GM21381 (cell line): ENCODE results near the gene CDK8.

ENCODE experiments used
- ATAC-seq: cut with Tn5 transposase; IDR thresholded peaks from one replicate; pipeline ENCODE4 v1.9.1; 2021; ENCODE audit warnings: mild to moderate bottlenecking, moderate library complexity; ENCODE audit not compliant: unreplicated experiment

CDK8 gene

GRCh38 chr13:26435646-26436045 is 181.7 kb downstream of the CDK8 start:
- ATAC-seq, result no peak

DNA sequence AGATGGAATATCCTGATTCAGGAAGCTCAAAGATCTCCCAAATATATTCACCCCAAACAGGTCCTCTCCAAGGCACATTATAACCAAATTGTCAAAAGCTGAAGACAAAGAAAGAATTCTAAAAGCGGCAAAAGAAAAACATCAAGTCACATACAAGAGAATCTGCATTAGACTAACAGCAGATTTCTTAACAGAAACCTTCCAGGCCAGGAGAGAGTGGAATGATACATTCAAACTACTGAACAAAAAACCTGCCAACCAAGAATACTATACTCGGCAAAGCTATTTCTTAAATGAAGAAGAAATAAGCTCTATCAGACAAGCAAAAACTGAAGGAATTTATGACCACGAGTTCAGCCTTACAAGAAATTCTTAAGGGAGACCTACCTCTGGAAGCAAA is 183.0 kb downstream of the CDK8 start:
- ATAC-seq, result no peak

- ATAC-seq, result no peak
Measured at GRCh38 chr13:26440111-26440510, 186.2 kb downstream of the CDK8 start.

DNA sequence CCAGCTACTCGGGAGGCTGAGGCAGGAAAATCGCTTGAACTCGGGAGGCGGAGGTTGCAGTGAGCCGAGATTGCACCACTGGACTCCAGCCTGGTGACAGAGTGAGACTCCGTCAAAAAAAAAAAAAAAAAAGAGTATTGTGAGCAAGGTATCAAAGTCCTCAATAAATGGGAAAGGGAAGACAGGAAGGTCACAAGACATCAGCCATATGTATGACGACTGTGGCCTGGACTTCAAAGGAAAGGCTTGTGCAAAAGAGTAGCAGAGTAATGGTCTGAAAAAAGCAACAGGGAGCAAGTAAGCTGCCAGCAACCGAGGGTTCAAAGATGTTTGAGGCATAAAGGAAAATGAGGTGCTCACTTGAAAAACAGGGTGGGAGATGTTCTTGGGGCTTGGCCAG is 187.5 kb downstream of the CDK8 start:
- no peak for ATAC-seq

GRCh38 chr13:26442541-26442940 is 188.6 kb downstream of the CDK8 start:
- no peak for ATAC-seq

DNA sequence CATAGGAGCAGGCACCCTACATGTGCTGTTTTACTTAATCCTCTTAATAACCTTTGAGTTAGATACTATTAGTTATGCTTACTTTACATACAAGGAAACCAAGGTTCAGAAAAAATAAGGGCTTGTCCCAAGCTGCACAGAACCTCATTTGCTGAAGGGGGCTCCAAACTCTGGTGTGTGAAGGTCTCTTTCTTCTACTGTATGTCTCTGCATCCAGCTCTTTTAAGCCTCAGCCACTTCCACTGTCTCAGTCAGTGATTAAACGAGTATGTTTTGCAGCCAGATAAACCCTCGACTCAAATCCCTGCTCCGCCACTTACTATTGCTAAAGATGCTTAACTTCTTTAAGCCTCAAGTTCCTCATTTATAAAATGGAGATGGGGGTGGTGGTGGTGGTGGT is 191.2 kb downstream of the CDK8 start:
- no peak for ATAC-seq

DNA sequence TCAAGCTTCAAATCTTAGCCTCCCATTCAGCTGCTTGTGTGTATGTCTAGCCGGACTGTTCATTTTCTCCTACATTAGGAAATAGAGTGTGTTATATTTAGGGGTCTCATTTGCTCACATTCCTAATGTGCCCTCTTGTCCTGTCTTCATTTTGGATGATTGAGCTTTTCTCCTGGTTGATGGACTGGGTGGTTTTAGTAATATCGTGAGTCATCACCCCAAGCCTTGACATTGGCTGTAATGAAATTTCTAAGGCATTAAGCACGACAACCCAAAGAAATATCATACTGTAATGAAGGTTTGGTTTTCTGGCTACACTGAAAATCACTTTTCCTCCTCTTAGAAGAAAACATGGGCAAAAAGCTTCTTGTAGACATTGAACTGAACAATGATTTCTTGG is 192.8 kb downstream of the CDK8 start:
- ATAC-seq, result no peak

DNA sequence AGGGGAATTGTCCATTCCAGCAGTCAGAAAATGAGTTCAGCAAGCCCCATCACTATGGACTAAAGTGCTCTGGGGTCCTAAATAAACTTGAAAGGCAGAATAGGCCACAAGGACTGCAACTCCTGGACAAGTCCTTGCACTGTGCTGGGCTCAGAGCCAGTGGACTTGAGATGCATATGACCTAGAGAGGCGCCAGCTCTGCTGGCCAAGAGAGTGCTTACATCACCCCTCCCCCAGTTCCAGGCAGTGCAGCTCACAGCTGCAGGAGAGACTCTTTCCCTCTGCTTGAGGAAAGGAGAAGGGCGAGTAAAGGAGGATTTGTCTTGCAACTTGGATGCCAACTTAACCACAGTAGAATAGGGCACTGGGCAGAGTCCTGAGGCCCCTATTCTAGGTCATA is 194.1 kb downstream of the CDK8 start:
- ATAC-seq, result no peak

- no peak for ATAC-seq
Measured at GRCh38 chr13:26449063-26449848, 195.3 kb downstream of the CDK8 start.
